ENCODE results near the gene BEX5. TPM values are rescaled to one million over a fixed set of nuclear protein-coding genes. Genes with fewer than 3 reads are reported as not detected.
"Not testable (repeated sequence)": the region's sequence is repeated elsewhere in the genome, so short reads cannot be mapped to it uniquely, and the experiment has no call there.

The BEX5 gene
- total RNA-seq = 10 to 100 TPM in 3 of 6 donors, 1 to 10 TPM in 3; 7.8 to 15.4 (median 9.5) TPM
- polyA plus RNA-seq = 10 to 100 TPM in 1 of 2 donors, 1 to 10 TPM in 1; 9.5 to 35.8 TPM

DNA sequence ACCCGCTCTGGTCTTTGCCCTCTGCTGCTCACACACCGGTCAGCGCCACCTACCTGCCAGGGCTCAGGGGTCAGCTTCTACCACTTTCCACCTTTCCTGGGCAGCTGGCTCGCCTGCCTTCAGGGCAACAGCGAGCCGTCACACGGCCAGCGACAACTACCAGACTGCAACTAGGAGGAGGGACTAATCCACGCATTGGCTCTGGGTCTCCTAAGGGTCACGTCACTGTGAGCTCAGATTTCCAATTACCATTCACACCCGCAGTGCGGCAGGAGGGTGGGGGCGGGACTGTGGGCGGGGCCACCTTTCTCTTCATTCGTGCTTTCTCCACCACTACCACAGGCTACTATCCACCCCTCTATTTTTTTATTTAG is at the start of gene BEX5:
Gene BEX5 (minus strand): TSS at position 172 of the 374 bp plus-strand sequence. CDS start 1,712 bp downstream, outside the sequence.
- Histone ChIP-seq H3K4me3 (peak within 1 kb of the TSS; percentile 8 to 52 (median 27)), H3K27ac (peak within 1 kb of the TSS; percentile 37 to 79 (median 70)), H3K4me1 (no peaks in the 10 kb centered on the region), H3K36me3 (no peaks in the 10 kb centered on the region), H3K9me3 (no peaks in the 10 kb centered on the region), H3K27me3 (peaks cover 0 to 4% (median 0%) of the 10 kb centered on the region in 4 donors)
- TF ChIP-seq, protein P1, sequence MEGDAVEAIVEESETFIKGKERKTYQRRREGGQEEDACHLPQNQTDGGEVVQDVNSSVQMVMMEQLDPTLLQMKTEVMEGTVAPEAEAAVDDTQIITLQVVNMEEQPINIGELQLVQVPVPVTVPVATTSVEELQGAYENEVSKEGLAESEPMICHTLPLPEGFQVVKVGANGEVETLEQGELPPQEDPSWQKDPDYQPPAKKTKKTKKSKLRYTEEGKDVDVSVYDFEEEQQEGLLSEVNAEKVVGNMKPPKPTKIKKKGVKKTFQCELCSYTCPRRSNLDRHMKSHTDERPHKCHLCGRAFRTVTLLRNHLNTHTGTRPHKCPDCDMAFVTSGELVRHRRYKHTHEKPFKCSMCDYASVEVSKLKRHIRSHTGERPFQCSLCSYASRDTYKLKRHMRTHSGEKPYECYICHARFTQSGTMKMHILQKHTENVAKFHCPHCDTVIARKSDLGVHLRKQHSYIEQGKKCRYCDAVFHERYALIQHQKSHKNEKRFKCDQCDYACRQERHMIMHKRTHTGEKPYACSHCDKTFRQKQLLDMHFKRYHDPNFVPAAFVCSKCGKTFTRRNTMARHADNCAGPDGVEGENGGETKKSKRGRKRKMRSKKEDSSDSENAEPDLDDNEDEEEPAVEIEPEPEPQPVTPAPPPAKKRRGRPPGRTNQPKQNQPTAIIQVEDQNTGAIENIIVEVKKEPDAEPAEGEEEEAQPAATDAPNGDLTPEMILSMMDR (IDR thresholded peaks at IDR 0.05) = no peak
- ATAC-seq = peak; percentile 97 to 99 (median 98)
- peak; percentile 72 to 85 (median 78) for DNase-seq
- no peak for FAIRE-seq
- 1 to 26% methylated on average over 15 of the region's 15 CpGs for WGBS, 2 donors
- intact Hi-C loops (cut with DNase I) = no loop called here

- peaks cover 0 to 4% (median 0%) of the 10 kb centered on the region in 4 donors for H3K27me3 ChIP-seq
- no peaks in the 10 kb centered on the region for H3K36me3 ChIP-seq
- 58 to 72% methylated on average over 7 of the region's 7 CpGs for WGBS, 2 donors
- FAIRE-seq (no peak), ATAC-seq (no peak), DNase-seq (no peak)
- TF ChIP-seq, protein P1 (IDR thresholded peaks at IDR 0.05) = no peak
- H3K9me3 ChIP-seq = no peaks in the 10 kb centered on the region
- intact Hi-C loops (cut with DNase I) = no loop called here
- no peaks in the 10 kb centered on the region for H3K4me1 ChIP-seq
- H3K4me3 ChIP-seq = no peak overlapping the region
- no peak overlapping the region for H3K27ac ChIP-seq
Measured at GRCh38 chrX:102185967-102186720, 30.4 kb upstream of the BEX5 start.

- WGBS, 2 donors = 1 to 33% methylated on average over 32 of the region's 32 CpGs
- DNase-seq (peak; percentile 5 to 61 (median 22)), ATAC-seq (peak; percentile 51 to 73 (median 68)), FAIRE-seq (no peak)
- peak overlapping the region; percentile 8 to 52 (median 27) for H3K4me3 ChIP-seq
- no peaks in the 10 kb centered on the region for H3K36me3 ChIP-seq
- peak overlapping the region; percentile 37 to 79 (median 70) for H3K27ac ChIP-seq
- intact Hi-C loops (cut with DNase I) = no loop called here
- TF ChIP-seq, protein P1 (IDR thresholded peaks at IDR 0.05) = no peak
- H3K9me3 ChIP-seq = no peaks in the 10 kb centered on the region
- H3K27me3 ChIP-seq = peaks cover 0 to 4% (median 0%) of the 10 kb centered on the region in 4 donors
- no peaks in the 10 kb centered on the region for H3K4me1 ChIP-seq
Measured at GRCh38 chrX:102154900-102155805, 624 bp downstream of the BEX5 start.

DNA sequence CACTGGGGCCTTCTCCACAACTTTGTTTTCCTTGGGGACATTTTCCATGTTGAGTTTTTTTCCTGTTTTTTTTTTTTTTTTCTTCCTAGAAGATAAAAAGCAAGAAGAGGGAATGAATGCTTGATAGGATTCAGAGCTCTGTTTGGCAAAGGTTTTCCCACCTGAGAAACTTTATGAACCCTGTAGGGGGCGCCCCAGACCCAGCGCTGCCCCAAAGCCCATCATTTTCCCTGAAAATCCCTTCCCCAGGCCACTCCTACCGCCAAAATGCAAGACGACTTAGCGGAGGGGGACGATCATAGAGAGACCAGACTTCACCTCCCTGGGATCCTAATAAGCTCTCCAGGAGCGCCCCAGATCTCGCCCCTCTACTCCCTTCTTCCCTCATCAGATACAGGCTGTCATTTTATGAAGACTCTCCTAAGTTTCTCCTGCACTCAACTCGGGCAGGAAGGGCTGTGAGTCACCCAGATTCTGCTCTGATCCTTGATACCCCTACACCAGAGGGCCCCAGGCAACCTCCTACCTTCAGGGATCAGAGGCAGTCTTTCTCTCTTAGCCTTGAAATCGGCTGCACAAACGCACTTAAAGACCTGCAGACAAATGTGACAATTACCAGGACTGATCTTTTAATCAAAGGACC is 1.4 kb downstream of the BEX5 start:
- H3K4me1 ChIP-seq = no peaks in the 10 kb centered on the region
- H3K4me3 ChIP-seq = peak overlapping the region in 2 of 4 donors; percentile 38 to 52
- ATAC-seq = peak in 2 of 4 donors; percentile 38 to 49
- intact Hi-C loops (cut with DNase I) = no loop called here
- peak overlapping the region in 1 of 4 donors; percentile 79 for H3K27ac ChIP-seq
- TF ChIP-seq, protein P1 (IDR thresholded peaks at IDR 0.05) = peak in 2 of 4 donors; percentile 22 to 28
- H3K27me3 ChIP-seq = peaks cover 0 to 4% (median 0%) of the 10 kb centered on the region in 4 donors
- WGBS, 2 donors = 10 to 15% methylated on average over 11 of the region's 11 CpGs
- H3K9me3 ChIP-seq = no peaks in the 10 kb centered on the region
- no peaks in the 10 kb centered on the region for H3K36me3 ChIP-seq
- FAIRE-seq = no peak
- peak in 4 of 6 donors; percentile 3 to 23 (median 18) for DNase-seq

- WGBS, 2 donors = 3 to 28% methylated on average over 22 to 25 of the region's 31 CpGs
- H3K9me3 ChIP-seq; intact Hi-C loops (cut with DNase I); H3K27ac ChIP-seq; H3K36me3 ChIP-seq; H3K4me1 ChIP-seq; FAIRE-seq; H3K4me3 ChIP-seq: not testable (repeated sequence)
- ATAC-seq (peak in 2 of 4 donors; percentile 46 to 59), DNase-seq (peak in 1 of 6 donors; percentile 41)
- peaks cover 3 to 16% (median 8%) of the 10 kb centered on the region in 4 donors for H3K27me3 ChIP-seq
Measured at GRCh38 chrX:102142274-102142673, 13.5 kb downstream of the BEX5 start, which contains the start of gene TCEAL6. Gene TCEAL6 (minus strand): TSS chrX:102142481.

DNA sequence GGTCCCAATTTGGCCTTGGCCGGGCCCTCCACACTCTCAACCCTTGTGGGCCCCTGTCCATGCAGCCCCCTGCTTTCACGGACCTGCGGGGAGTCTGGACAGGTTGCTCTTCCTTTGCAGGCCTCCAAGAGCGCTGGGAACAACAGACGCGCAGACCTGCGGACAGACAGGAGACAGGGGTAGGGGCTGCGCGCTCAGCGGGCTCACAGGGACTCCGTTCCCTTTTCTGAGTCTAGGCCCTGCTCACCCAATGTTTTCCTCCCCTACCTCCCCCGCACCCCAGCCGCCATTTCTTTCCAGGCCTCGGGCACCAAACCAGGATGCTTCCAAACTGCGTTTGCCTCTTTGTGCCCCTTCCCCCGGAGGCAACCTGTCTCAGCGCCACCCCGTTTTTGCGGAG is 14.1 kb downstream of the BEX5 start:
- FAIRE-seq; H3K9me3 ChIP-seq; H3K4me1 ChIP-seq; intact Hi-C loops (cut with DNase I); ATAC-seq; H3K4me3 ChIP-seq; H3K27ac ChIP-seq; H3K36me3 ChIP-seq: not testable (repeated sequence)
- 22 to 53% methylated on average over 19 of the region's 19 CpGs for WGBS, 2 donors
- DNase-seq = peak in 1 of 6 donors; percentile 36
- peaks cover under 1 to 16% (median 6%) of the 10 kb centered on the region in 4 donors for H3K27me3 ChIP-seq

DNA sequence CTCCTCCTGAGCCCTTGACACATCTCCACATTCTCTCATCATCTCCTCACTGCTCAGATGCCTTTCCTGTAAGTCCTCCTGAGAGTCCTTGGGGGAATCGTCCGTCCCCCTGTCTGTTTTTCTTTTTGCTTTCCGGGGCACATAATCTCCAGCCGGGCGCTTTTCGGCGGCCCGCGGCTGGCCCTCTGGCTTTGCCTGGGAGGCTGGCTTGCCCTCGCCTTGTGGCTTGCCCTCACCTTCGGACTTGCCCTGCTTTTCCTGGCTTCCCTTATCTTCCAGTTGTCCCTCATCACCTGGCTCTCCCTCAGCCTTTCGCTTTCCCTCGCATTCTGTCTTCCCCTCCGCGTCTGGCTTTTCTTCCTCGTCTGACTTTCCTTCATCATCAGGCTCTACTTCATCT is 14.9 kb downstream of the BEX5 start:
- FAIRE-seq; H3K4me1 ChIP-seq; DNase-seq; H3K4me3 ChIP-seq; intact Hi-C loops (cut with DNase I); H3K9me3 ChIP-seq; ATAC-seq; H3K27ac ChIP-seq; H3K36me3 ChIP-seq: not testable (repeated sequence)
- H3K27me3 ChIP-seq = peaks cover 0 to 18% (median 4%) of the 10 kb centered on the region in 4 donors
- 47 to 63% methylated on average over 16 of the region's 16 CpGs for WGBS, 2 donors
